H9 (cell line): Measurements from ENCODE around the gene WSB2. TPM values are rescaled to one million over a fixed set of nuclear protein-coding genes. Genes with fewer than 3 reads are reported as not detected.

Experiments used
- DNase-seq: peaks from one replicate; pipeline ENCODE4 v3.0.0-alpha.2; 2017
- H2AFZ ChIP-seq: one replicate; pipeline ENCODE4 v1.6.1; 2013; ENCODE audit warnings: mild to moderate bottlenecking, low read length, control low read depth, moderate library complexity
- H2AK5ac ChIP-seq: 2 replicates; pipeline ENCODE4 v1.6.1; 2013; ENCODE audit warnings: low read length, control low read depth, mixed read lengths; ENCODE audit not compliant: insufficient read length
- H2BK120ac ChIP-seq: one replicate; pipeline ENCODE4 v1.6.1; 2013; ENCODE audit warnings: low read depth, mild to moderate bottlenecking, low read length, control low read depth, inconsistent platforms; ENCODE audit not compliant: poor library complexity, severe bottlenecking
- H2BK12ac ChIP-seq: 2 replicates; pipeline ENCODE4 v1.6.1; 2013; ENCODE audit warnings: low read length, control low read depth, mixed read lengths, low read depth; ENCODE audit not compliant: insufficient read length
- H2BK15ac ChIP-seq: 2 replicates; pipeline ENCODE4 v1.6.1; 2013; ENCODE audit warnings: low read depth, low read length, control low read depth
- H2BK20ac ChIP-seq: one replicate; pipeline ENCODE4 v1.6.1; 2013; ENCODE audit warnings: low read depth, mild to moderate bottlenecking, low read length, control low read depth, inconsistent platforms; ENCODE audit not compliant: poor library complexity, severe bottlenecking
- H2BK5ac ChIP-seq: 2 replicates; pipeline ENCODE4 v1.6.1; 2013; ENCODE audit warnings: low read length, control low read depth, mixed read lengths; ENCODE audit not compliant: insufficient read length
- H3K14ac ChIP-seq: 2 replicates; pipeline ENCODE4 v1.6.1; 2013; ENCODE audit warnings: low read length, control low read depth; ENCODE audit not compliant: insufficient read depth
- H3K18ac ChIP-seq: 2 replicates; pipeline ENCODE4 v1.6.1; 2013; ENCODE audit warnings: low read depth, mild to moderate bottlenecking, mixed read lengths, low read length, control low read depth; ENCODE audit not compliant: insufficient read length
- H3K23ac ChIP-seq: 2 replicates; pipeline ENCODE4 v1.6.1; 2013; ENCODE audit warnings: low read length, control low read depth, mixed read lengths, low read depth; ENCODE audit not compliant: insufficient read length
- H3K23me2 ChIP-seq: 2 replicates; pipeline ENCODE4 v1.6.1; 2013; ENCODE audit warnings: low read depth, mild to moderate bottlenecking, mixed read lengths, low read length, control low read depth; ENCODE audit not compliant: insufficient read length, poor library complexity, severe bottlenecking
- H3K27ac ChIP-seq: 2 replicates; pipeline ENCODE4 v1.5.1; 2013; ENCODE audit warnings: low read length, control low read depth, mixed read lengths, low read depth; ENCODE audit not compliant: insufficient read length
- H3K27me3 ChIP-seq: 2 replicates; pipeline ENCODE4 v1.6.1; 2013; ENCODE audit warnings: low read length, control low read depth, inconsistent platforms; ENCODE audit not compliant: insufficient read depth
- H3K4ac ChIP-seq: 2 replicates; pipeline ENCODE4 v1.6.1; 2013; ENCODE audit warnings: low read depth, mild to moderate bottlenecking, control low read depth, inconsistent platforms, low read length, moderate library complexity
- H3K4me1 ChIP-seq: 2 replicates; pipeline ENCODE4 v1.6.1; 2013; ENCODE audit warnings: low read length, control low read depth, inconsistent platforms; ENCODE audit not compliant: insufficient read depth
- H3K4me2 ChIP-seq: 2 replicates; pipeline ENCODE4 v1.6.1; 2013; ENCODE audit warnings: low read length, control low read depth, mixed read lengths; ENCODE audit not compliant: insufficient read length, insufficient read depth
- H3K56ac ChIP-seq: 2 replicates; pipeline ENCODE4 v1.6.1; 2013; ENCODE audit warnings: low read depth, mild to moderate bottlenecking, mixed read lengths, low read length, control low read depth; ENCODE audit not compliant: insufficient read length
- H3K79me1 ChIP-seq: 2 replicates; pipeline ENCODE4 v1.6.1; 2013; ENCODE audit warnings: low read depth, mild to moderate bottlenecking, moderate library complexity, low read length, control low read depth, inconsistent platforms; ENCODE audit not compliant: insufficient read depth, poor library complexity, severe bottlenecking
- H3K79me2 ChIP-seq: 2 replicates; pipeline ENCODE4 v1.6.1; 2013; ENCODE audit warnings: low read length, control low read depth, inconsistent platforms; ENCODE audit not compliant: insufficient read depth
- H3K9ac ChIP-seq: 2 replicates; pipeline ENCODE4 v1.6.1; 2013; ENCODE audit warnings: low read length, control low read depth, mixed read lengths; ENCODE audit not compliant: insufficient read length; ENCODE audit errors: extremely low read depth
- H3K9me3 ChIP-seq: one replicate; pipeline ENCODE4 v1.6.1; 2013; ENCODE audit warnings: low read depth, low read length, inconsistent platforms; ENCODE audit not compliant: control insufficient read depth
- H3T11ph ChIP-seq: one replicate; pipeline ENCODE4 v1.6.1; 2013; ENCODE audit warnings: mild to moderate bottlenecking, low read length, control low read depth, inconsistent platforms
- H4K20me1 ChIP-seq: one replicate; pipeline ENCODE4 v1.6.1; 2013; ENCODE audit not compliant: control insufficient read depth, insufficient read length, insufficient read depth
- H4K5ac ChIP-seq: 2 replicates; pipeline ENCODE4 v1.6.1; 2013; ENCODE audit warnings: low read depth, mild to moderate bottlenecking, mixed read lengths, low read length, control low read depth; ENCODE audit not compliant: insufficient read length
- H4K8ac ChIP-seq: replicated peaks from 2 replicates; pipeline ENCODE4 v1.6.1; 2013; ENCODE audit warnings: low read length, control low read depth, mixed read lengths, low read depth; ENCODE audit not compliant: insufficient read length
- H4K91ac ChIP-seq: 2 replicates; pipeline ENCODE4 v1.6.1; 2013; ENCODE audit warnings: low read depth, mild to moderate bottlenecking, moderate library complexity, mixed read lengths, low read length, control low read depth; ENCODE audit not compliant: insufficient read length
- H3K27ac Mint-ChIP-seq, 3 experiments: 2 replicates in 2 of 3; 3 replicates in 1 of 3; pipeline ENCODE4 v1.8.0; 2020 to 2021; ENCODE audit warnings: mixed read lengths in 3 of 3, mild to moderate bottlenecking in 1 of 3, moderate library complexity in 1 of 3
- H3K27me3 Mint-ChIP-seq: 2 replicates; pipeline ENCODE4 v1.8.0; 2021; ENCODE audit warnings: low read depth, mild to moderate bottlenecking, moderate library complexity, mixed read lengths
- H3K36me3 Mint-ChIP-seq, 3 experiments: 2 replicates in 2 of 3; 3 replicates in 1 of 3; pipeline ENCODE4 v1.8.0; 2020 to 2021; ENCODE audit warnings: low read depth in 3 of 3, mixed read lengths in 3 of 3; ENCODE audit not compliant: insufficient read depth in 1 of 3
- H3K4me1 Mint-ChIP-seq, 2 experiments: 2 replicates each; pipeline ENCODE4 v1.8.0; 2020; ENCODE audit warnings: mixed read lengths in 2 of 2
- H3K4me3 Mint-ChIP-seq, 2 experiments: 2 replicates in 1 of 2; 3 replicates in 1 of 2; pipeline ENCODE4 v1.8.0; 2020 to 2021; ENCODE audit warnings: mild to moderate bottlenecking in 2 of 2, mixed read lengths in 2 of 2, moderate library complexity in 1 of 2
- H3K9me3 Mint-ChIP-seq, 2 experiments: 2 replicates in 1 of 2; 3 replicates in 1 of 2; pipeline ENCODE4 v1.8.0; 2020; ENCODE audit warnings: mild to moderate bottlenecking in 2 of 2, mixed read lengths in 2 of 2, moderate library complexity in 1 of 2
- CTCF ChIP-seq: fragments of 200-600 bp; sonication (generic); conservative IDR thresholded peaks from 3 replicates; pipeline ENCODE4 v1.8.0; 2021; ENCODE audit warnings: antibody characterized with exemption, mild to moderate bottlenecking
- WGBS: extraction: QIAGEN DNeasy Blood & Tissue Kit; methylation state at CpG from one replicate; pipeline ENCODE4 v1.1.7; 2013; ENCODE audit warnings: missing lambda C conversion rate, low lambda C conversion rate, mixed read lengths; ENCODE audit not compliant: insufficient read length; ENCODE audit errors: extremely low coverage; 5-methylcytosine and 5-hydroxymethylcytosine counted together
- total RNA-seq: library from RNA; stranded (reverse); gene quantifications from 2 replicates; pipeline ENCODE4 v1.2.1, GENCODE V29; 2021

Gene WSB2
- total RNA-seq, 1 experiment from 2014 or later: 58.6 TPM

- H3K9me3 ChIP-seq: no peaks in the 10 kb centered on the region
- no peak overlapping the region for H2BK120ac ChIP-seq
- H3K4me1 Mint-ChIP-seq: peaks cover 0 to 13% of the 10 kb centered on the region in 2 experiments; a peak in 2 of 4 replicates
- H2BK15ac ChIP-seq: no peak overlapping the region
- no peak for TF ChIP-seq CTCF
- no peak overlapping the region for H3K56ac ChIP-seq
- no peaks in the 10 kb centered on the region for H3K23me2 ChIP-seq
- H2BK12ac ChIP-seq: no peak overlapping the region
- no peak overlapping the region for H3K27ac ChIP-seq
- no peak overlapping the region for H4K5ac ChIP-seq
- no peak overlapping the region for H3K23ac ChIP-seq
- H3K27me3 Mint-ChIP-seq: no peaks in the 10 kb centered on the region
- no peaks in the 10 kb centered on the region for H3K4me1 ChIP-seq
- H2BK20ac ChIP-seq: no peak overlapping the region
- no peak overlapping the region for H2AFZ ChIP-seq
- H3K14ac ChIP-seq: no peak overlapping the region
- no peak overlapping the region for H3K4me3 Mint-ChIP-seq
- no peak overlapping the region for H3K18ac ChIP-seq
- H3K36me3 Mint-ChIP-seq: peaks cover 37 to 89% (median 79%) of the 10 kb centered on the region in 3 experiments
- DNase-seq: no peak
- H3K9ac ChIP-seq: no peak overlapping the region
- H3K27me3 ChIP-seq: no peaks in the 10 kb centered on the region
- no peak overlapping the region for H3K4me2 ChIP-seq
- no peaks in the 10 kb centered on the region for H3K79me1 ChIP-seq
- no peak overlapping the region for H2BK5ac ChIP-seq
- no peak overlapping the region for H4K91ac ChIP-seq
- no peaks in the 10 kb centered on the region; a peak in 1 of 5 replicates for H3K9me3 Mint-ChIP-seq
- no CpG with 5 or more reads among the region's 5 CpGs for WGBS
- no peak overlapping the region for H3K4ac ChIP-seq
- H3K27ac Mint-ChIP-seq: 0 out of 7 replicates have a peak overlapping the region, but pooled peaks of 2 of the 3 experiments have one; percentile 46 to 77
- no peak overlapping the region for H3T11ph ChIP-seq
- no peak overlapping the region for H2AK5ac ChIP-seq
- no peaks in the 10 kb centered on the region; the same call in 1 of the 2 replicates for H3K79me2 ChIP-seq
- no peaks in the 10 kb centered on the region for H4K20me1 ChIP-seq
- H4K8ac ChIP-seq: no peak overlapping the region
These were observed 27.1 kb downstream of the WSB2 start for GRCh38 chr12:118033902-118034301.
